Astrocyte of the spinal cord (primary cell): ENCODE results near the gene PROC.
"Not testable (repeated sequence)": the region's sequence is repeated elsewhere in the genome, so short reads cannot be mapped to it uniquely, and the experiment has no call there.

ENCODE experiments used
- DNase-seq: peaks from one replicate; pipeline ENCODE4 v3.0.0; 2011; ENCODE audit warnings: low read depth, low spot score
- H3K4me3 ChIP-seq: 2 replicates; pipeline ENCODE4 v1.5.1; 2011; ENCODE audit warnings: low read depth, mild to moderate bottlenecking, low read length, moderate library complexity
- CTCF ChIP-seq: IDR thresholded peaks from 2 replicates; pipeline ENCODE4 v1.5.1; 2012; ENCODE audit warnings: low read depth, mild to moderate bottlenecking, low read length, inconsistent platforms
- in situ Hi-C: cut with HindIII; loops from 2 replicates; pipeline ENCODE4 v1.10.0; 2017; ENCODE audit warnings: low sequenced_read_pairs

PROC gene

DNA sequence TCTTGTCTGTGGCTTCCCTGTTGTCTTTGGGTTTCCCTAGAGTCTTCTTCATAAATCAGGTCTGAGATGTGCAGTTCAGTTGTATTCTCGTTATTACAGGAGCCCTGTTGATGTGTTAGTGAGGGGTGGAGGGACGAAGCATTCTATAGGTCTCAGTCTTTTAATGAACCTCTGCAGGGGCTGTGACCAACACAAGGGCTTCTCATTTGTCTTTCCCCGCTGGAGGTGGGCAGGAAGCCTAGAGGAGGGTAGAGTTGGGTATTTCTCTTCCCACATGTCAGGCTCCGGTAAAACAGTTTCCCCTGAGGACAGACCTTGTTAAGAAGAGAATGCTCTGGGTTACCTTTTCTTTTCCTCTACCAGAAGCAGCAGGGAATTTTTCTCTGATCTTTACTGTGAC is 31.2 kb downstream of the PROC start:
- H3K4me3 ChIP-seq = no peak overlapping the region
- in situ Hi-C loops = no loop called here
- DNase-seq = no peak
- TF ChIP-seq CTCF = no peak

GRCh38 chr2:127449898-127450297 is 31.7 kb downstream of the PROC start:
- in situ Hi-C loops = no loop called here
- TF ChIP-seq CTCF = no peak

DNA sequence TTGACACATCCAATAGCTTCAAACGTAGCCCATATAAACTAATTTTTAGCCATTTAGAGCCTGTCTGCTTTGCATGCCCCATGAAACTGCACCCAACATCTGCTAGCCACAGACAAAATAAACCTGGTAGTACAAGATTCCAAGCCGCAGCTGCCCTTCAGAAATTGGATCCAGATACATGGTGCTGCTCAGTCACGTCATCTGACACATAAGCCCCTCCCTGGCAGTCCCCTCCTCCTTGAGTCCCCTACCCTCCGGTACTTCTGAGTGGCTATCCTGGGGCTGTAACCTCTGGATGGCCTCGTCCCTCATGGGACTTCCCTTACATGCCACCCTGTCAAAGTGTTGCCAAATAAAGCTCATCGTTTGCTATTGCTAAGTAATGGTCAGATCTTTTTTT is 33.8 kb downstream of the PROC start:
- in situ Hi-C loops = no loop called here
- no peak for TF ChIP-seq CTCF
- H3K4me3 ChIP-seq = no peak overlapping the region
- DNase-seq = no peak

More at GRCh38 chr2:127449898-127450297, 31.7 kb downstream of the PROC start:
- DNase-seq = no peak
- H3K4me3 ChIP-seq = no peak overlapping the region

GRCh38 chr2:127452423-127452822 is 34.2 kb downstream of the PROC start:
- in situ Hi-C loops, DNase-seq, H3K4me3 ChIP-seq: not testable (repeated sequence)

GRCh38 chr2:127453013-127453391 is 34.8 kb downstream of the PROC start:
- no peak overlapping the region for H3K4me3 ChIP-seq
- DNase-seq = no peak
- in situ Hi-C loops = no loop called here
- TF ChIP-seq CTCF = no peak

DNA sequence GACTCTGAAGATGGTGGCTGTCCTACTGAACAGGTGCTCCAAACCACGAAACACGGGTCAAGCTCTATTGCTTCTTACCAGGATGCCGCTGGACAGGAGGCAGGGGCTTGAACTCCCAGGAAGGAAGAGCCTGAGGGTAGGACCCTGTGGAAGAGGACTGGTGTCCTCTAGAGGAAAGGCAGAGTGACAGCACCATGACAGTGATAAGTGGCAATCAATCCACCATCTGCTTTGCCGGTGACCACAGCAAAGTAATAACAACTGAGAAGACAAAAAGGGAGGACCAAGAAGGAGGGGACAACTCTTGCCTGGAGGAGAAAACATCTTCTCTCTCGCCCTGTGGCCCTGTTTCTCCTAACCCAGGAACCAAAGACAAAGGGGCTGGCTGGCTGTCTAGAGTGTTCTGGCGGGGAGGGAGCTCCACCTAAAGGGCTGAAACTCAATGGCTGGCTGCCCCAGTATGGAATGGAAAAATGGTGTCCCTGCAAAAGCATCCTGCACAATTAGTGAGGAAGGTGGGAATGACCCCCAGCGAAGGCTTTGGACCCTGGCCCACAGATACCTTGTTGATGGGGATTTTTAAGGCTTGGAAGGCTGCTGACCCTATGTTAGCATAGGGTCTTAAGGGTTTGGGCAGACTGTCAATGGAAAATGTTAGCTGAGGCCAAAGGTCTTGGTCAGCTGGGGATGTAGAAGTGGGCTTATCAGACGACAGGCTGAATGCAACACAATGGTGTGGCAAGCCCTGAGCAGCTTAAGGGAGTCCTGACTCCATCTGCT is 35.4 kb downstream of the PROC start:
- no peak for TF ChIP-seq CTCF
- in situ Hi-C loops = no loop called here
- no peak for DNase-seq
- no peak overlapping the region for H3K4me3 ChIP-seq

- in situ Hi-C loops = no loop called here
- no peak overlapping the region for H3K4me3 ChIP-seq
Observed at GRCh38 chr2:127454595-127455565, 36.7 kb downstream of the PROC start.

More at GRCh38 chr2:127454595-127455565, 36.7 kb downstream of the PROC start:
- no peak for TF ChIP-seq CTCF
- no peak for DNase-seq
